Prostate gland (tissue), 2 donors: ENCODE data around the gene IRGQ.
A peak's percentile ranks its signal among the peaks of the same experiment; 100 is the strongest.

ENCODE experiments used
- CTCF ChIP-seq, 4 experiments: fragments of 200-600 bp in 2 of 4; fragments of 450-650 bp in 2 of 4; sonication (generic) in 2 of 4; IDR thresholded peaks; 1 replicate in 3 of 4; 2 replicates in 1 of 4; pipeline ENCODE4 v1.5.1; 2016 to 2019; ENCODE audit warnings: antibody characterized with exemption in 4 of 4, mild to moderate bottlenecking in 2 of 4, moderate library complexity in 2 of 4
- POLR2A ChIP-seq: fragments of 450-650 bp; IDR thresholded peaks from one replicate; pipeline ENCODE4 v1.6.1; 2016; ENCODE audit warnings: antibody characterized with exemption, mild to moderate bottlenecking

GRCh38 chr19:43555185-43555770 lies 40.7 kb downstream of the IRGQ start:
- peak in 3 of 4 experiments; percentile 56 to 62 (median 57) for TF ChIP-seq CTCF (IDR thresholded peaks at IDR 0.05)
- no peak for TF ChIP-seq POLR2A
